ENCODE data around the gene BNIP3.

GRCh38 chr10:131980321-131980720 is 1.4 kb downstream of the BNIP3 start:
- TF ChIP-seq SUZ12 (IDR thresholded peaks at IDR 0.05; ENCODE audit: low read length) = no peak
- TF ChIP-seq CTCF (IDR thresholded peaks at IDR 0.05; ENCODE audit: control extremely low read depth in 1 of 3, insufficient read depth in 1 of 3, low read depth in 1 of 3, low read length in 3 of 3) = no peak
- TF ChIP-seq TAF1 (IDR thresholded peaks at IDR 0.05; ENCODE audit: low read depth, low read length) = no peak
- no peak for TF ChIP-seq MAFK (IDR thresholded peaks at IDR 0.05; ENCODE audit: low read depth, low read length)
- TF ChIP-seq, protein P1, sequence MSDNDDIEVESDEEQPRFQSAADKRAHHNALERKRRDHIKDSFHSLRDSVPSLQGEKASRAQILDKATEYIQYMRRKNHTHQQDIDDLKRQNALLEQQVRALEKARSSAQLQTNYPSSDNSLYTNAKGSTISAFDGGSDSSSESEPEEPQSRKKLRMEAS (IDR thresholded peaks at IDR 0.05) = no peak
- no peak for TF ChIP-seq TEAD4 (IDR thresholded peaks at IDR 0.05; ENCODE audit: low read depth, low read length)
- TF ChIP-seq YY1 (IDR thresholded peaks at IDR 0.05; ENCODE audit: low read depth, low read length) = no peak
- TF ChIP-seq NRF1 (IDR thresholded peaks at IDR 0.05; ENCODE audit: low read depth, low read length) = no peak
- no peak for TF ChIP-seq BACH1 (IDR thresholded peaks at IDR 0.05; ENCODE audit: low read length)
- TF ChIP-seq BCL11A (IDR thresholded peaks at IDR 0.05; ENCODE audit: low read depth in 2 of 2, low read length in 2 of 2) = no peak
- TF ChIP-seq RAD21 (IDR thresholded peaks at IDR 0.05 in 1 of 2, conservative IDR thresholded peaks at IDR 0.05 in 1 of 2; ENCODE audit: low read depth in 2 of 2, low read length in 2 of 2) = no peak
